NCI-H2196 treated with DMSO at 0.1 percent for 48 hours (cell line): ENCODE measurements around the gene TCHP.
A peak's percentile ranks its signal among the peaks of the same experiment; 100 is the strongest.
"Not testable (repeated sequence)": the region's sequence is repeated elsewhere in the genome, so short reads cannot be mapped to it uniquely, and the experiment has no call there.

Experiments used
- DNase-seq: peaks from one replicate; lab custom pipeline; 2025; ENCODE audit not compliant: unreplicated experiment; lab: John Stamatoyannopoulos, UW

Gene TCHP

DNA sequence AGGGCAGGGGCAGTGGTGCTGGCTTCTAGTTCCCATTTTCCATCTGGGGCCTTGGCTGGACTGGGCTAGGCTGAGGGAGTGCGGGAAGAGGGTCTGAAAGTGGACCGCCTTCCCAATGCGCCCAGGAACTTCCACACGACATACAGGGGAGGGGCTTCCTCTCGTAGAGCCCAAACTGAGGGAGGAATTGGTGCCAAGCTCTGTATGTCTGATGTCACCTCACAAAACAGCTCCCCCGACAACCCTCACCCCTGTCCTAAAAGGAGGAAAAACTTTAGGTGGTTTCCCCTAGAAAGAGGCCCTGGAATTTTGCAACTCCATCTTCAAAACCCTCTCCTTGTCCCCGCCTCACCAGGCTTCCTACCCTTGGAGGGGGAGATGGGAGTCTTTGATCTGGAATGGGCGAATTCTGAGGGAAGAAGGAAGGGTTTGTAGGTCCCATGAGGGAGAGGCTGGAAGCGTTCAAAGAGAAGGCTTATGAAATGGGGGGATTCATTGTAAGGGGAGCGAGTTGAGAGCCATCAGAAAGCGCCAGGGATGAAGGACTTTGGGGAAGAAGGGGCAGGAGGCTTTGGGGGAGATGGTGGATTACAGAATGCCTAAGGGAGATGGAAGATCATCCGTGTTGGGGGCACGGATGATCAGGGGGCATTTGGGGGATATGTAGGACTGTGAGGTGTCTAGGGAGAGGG lies 20.6 kb upstream of the TCHP start:
- no peak for DNase-seq

DNA sequence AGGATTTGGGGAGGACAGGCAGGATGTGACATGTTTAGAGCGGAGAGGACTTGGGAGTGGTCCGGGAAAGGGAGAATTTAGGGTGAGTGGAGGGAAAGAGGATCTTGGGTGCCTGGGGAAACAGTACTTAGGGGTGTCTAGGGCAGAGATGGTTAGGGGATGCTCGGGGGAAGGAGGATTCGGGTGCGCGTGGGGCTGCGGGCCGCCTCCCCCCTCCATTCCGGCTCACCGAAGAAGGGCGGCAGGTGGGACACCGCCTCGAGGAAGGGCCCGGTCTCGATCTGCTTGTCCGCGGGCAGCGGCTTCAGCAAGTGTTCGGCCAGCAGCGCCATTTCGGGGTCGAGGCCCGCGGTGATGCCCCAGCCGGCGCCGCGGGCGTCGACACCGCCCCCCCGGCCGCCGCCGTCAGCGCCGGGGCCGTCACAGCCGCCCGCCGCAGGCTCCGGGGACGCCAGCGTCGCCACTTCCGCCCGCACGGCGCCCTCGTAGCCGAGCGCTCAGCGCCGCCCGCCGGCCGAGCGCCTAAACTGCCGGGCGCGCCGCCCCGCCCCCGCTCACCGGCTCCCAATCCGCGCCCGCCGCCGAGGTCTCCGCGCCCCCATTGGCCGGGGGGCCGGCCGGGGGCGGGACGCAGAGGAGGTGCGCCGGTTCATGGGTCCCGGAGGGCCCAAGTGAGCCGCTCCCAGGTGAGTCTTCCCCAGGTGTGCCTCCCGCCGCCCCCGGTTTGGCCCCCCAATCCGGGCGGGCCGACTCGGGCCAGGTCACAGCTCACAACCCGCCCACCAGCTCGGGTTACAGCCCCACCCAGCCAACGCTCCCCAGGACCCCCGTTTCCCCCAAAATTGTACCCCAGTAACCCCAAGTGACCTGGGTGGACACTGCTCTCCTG lies 19.8 kb upstream of the TCHP start, which contains the start of gene GLTP:
GLTP (minus strand) TSS at position 499 of the 889 bp plus-strand sequence; CDS start at position 332, 167 bp downstream.
- peak; percentile 78 for DNase-seq

GRCh38 chr12:109880938-109881337 lies 19.1 kb upstream of the TCHP start:
- no peak for DNase-seq

DNA sequence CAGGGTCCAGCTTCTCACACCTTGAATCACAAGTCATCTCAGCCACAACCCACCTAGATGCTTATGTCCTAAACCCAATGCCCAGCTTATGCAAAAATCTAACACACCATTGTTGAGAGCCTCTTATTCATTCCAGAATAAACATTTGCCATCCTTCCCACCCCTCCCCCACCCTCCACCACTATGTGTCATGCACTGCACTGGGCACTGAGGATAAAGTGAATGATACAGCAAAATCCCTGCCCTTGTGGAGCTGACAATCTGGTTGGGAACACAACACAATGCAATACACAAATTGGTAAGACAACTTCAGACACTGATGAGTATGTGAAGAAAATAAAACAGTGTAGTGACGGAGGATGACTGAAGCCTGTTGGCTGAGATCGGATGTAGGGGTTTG lies 18.3 kb upstream of the TCHP start:
- DNase-seq = no peak

- DNase-seq = no peak
Observed at GRCh38 chr12:109883461-109883860, 16.6 kb upstream of the TCHP start.

DNA sequence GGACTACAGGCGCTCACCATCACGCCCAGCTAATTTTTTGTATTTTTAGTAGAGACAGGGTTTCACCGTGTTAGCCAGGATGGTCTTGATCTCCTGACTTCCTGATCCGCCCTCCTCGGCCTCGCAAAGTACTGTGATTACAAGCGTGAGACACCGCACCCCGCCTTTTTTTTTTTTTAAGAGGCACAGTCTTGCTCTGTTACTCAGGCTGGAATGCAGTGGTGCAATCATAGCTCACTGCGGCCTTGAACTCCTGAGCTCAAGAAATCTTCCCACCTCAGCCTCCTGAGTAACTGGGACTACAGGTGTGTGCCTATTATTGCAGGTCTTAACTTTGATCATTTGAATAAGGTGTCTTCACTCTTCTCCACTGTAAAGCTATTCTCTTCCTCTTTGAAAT lies 14.5 kb upstream of the TCHP start:
- no peak for DNase-seq

GRCh38 chr12:109888179-109889020 lies 11.7 kb upstream of the TCHP start:
- no peak for DNase-seq

- no peak for DNase-seq
Observed at GRCh38 chr12:109890620-109891170, 9.4 kb upstream of the TCHP start.

DNA sequence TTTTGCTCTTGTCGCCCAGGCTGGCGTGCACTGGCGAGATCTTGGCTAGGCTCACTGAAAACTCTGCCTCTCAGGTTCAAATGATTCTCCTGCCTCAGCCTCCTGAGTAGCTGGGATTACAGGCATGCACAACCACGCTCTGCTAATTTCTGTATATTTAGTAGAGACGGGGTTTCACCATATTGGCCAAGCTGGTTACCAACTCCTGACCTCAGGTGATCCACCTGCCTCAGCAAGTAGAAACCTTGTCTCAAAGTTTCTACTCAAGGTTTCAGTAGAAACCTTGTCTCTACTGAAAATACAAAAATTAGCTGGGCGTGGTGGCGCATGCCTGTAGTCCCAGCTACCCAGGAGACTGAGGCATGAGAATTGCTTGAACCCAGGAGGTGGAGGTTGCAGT lies 8.3 kb upstream of the TCHP start:
- DNase-seq = not testable (repeated sequence)

- DNase-seq = no peak
Observed at GRCh38 chr12:109892165-109892715, 7.8 kb upstream of the TCHP start.

GRCh38 chr12:109892748-109893147 lies 7.3 kb upstream of the TCHP start:
- DNase-seq = no peak

GRCh38 chr12:109893261-109893995 lies 6.6 kb upstream of the TCHP start:
- no peak for DNase-seq

- DNase-seq = no peak
Observed at GRCh38 chr12:109894939-109895338, 5.1 kb upstream of the TCHP start.

GRCh38 chr12:109896188-109896587 lies 3.9 kb upstream of the TCHP start:
- DNase-seq = no peak

- no peak for DNase-seq
Observed at GRCh38 chr12:109897029-109897428, 3.0 kb upstream of the TCHP start.

DNA sequence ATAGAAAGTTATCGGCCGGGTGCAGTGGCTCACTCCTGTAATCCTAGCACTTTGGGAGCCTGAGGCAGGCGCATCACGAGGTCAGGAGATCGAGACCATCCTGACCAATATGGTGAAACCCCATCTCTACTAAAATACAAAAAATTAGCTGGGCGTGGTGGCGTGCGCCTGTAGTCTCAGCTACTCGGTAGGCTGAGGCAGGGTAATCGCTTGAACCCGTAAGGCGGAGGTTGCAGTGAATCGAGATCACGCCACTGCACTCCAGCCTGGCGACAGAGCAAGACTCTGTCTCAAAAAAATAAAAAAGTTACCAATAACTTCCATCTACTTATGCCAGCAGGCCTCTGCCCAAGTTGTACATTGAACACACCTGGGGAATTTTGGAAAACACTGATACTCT lies 729 bp upstream of the TCHP start:
- not testable (repeated sequence) for DNase-seq

GRCh38 chr12:109900752-109901580 lies 892 bp downstream of the TCHP start:
- DNase-seq = no peak

GRCh38 chr12:109902891-109903418 lies 2.9 kb downstream of the TCHP start:
- DNase-seq = no peak

GRCh38 chr12:109905301-109905700 lies 5.2 kb downstream of the TCHP start:
- DNase-seq = no peak
